ENCODE data around the gene CPVL.

GRCh38 chr7:29039821-29040578 lies 106.3 kb downstream of the CPVL start:
- TF ChIP-seq POLR2A (IDR thresholded peaks at IDR 0.05; ENCODE audit: low read depth, low read length) (no peak), POLR2AphosphoS5 (IDR thresholded peaks at IDR 0.05; ENCODE audit: low read depth, low read length) (no peak)

Data from GM12892 (cell line).